HG03558 (cell line): Measurements from ENCODE around the gene TAAR1.
"Not testable (repeated sequence)": the region's sequence is repeated elsewhere in the genome, so short reads cannot be mapped to it uniquely, and the experiment has no call there.

Source experiments
- ATAC-seq: cut with Tn5 transposase; IDR thresholded peaks from one replicate; pipeline ENCODE4 v1.9.1; 2021; ENCODE audit warnings: moderate number of reproducible peaks; ENCODE audit not compliant: unreplicated experiment; ENCODE audit errors: extremely low read depth

Gene TAAR1, protein sequence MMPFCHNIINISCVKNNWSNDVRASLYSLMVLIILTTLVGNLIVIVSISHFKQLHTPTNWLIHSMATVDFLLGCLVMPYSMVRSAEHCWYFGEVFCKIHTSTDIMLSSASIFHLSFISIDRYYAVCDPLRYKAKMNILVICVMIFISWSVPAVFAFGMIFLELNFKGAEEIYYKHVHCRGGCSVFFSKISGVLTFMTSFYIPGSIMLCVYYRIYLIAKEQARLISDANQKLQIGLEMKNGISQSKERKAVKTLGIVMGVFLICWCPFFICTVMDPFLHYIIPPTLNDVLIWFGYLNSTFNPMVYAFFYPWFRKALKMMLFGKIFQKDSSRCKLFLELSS

DNA sequence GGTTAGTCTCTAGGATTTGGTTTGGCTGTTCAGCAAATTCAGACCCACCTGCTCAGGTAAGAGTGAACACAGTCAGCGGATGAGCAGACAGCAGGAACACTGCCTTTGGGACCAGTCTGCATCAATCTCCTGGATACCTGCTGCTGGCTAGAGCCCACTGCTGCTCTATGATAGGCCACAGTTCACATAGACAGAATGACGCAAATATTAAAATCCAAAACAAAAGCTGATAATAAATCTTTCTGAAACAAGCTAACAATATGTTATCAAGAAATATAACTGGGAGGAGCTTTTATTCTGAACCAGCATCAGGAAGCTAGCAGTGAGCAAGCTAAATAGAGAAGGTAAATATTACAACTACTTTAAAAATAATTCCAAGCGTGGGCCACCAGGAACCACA lies at the start of gene TAAR1:
TAAR1 (minus strand) TSS at position 101 of the 400 bp plus-strand sequence. CDS start 13,179 bp downstream, outside the sequence.
- ATAC-seq: no peak

DNA sequence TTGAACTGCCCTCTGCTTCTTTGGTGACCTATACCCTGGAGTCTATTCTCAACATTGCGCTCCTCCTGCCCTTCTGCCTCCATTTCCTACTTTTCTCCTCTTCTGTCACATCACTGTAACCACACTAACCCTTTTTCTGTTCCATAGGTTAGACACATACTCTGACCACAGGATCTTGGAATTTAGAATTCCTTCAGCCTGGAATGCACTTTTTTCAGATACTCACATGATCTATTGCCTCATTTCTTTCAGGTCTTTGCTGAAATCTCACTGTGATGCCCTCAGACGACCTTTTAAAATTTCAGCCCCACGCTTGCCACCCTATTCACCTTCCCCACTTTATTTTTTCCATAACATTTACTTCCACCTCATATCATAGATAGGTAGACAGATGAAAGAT lies 49.8 kb upstream of the TAAR1 start:
- no peak for ATAC-seq

DNA sequence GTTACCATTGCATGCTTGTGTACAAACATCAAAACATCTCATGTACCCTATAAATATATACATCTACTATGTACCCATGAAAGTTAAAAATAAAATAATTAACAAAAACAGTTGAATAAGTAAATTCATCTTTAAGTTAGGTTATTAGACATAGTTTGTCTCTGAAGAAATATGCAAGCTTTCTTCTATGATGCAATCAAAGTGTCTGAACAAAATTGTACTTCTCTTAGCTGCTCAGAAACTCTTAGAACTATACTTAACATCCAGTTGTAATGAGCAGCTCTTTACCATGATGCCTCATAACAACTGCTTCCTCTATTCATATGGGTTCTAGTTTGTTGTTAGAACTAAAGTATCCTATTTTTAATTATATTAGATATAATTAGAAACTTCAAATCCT lies 49.0 kb upstream of the TAAR1 start:
- no peak for ATAC-seq

DNA sequence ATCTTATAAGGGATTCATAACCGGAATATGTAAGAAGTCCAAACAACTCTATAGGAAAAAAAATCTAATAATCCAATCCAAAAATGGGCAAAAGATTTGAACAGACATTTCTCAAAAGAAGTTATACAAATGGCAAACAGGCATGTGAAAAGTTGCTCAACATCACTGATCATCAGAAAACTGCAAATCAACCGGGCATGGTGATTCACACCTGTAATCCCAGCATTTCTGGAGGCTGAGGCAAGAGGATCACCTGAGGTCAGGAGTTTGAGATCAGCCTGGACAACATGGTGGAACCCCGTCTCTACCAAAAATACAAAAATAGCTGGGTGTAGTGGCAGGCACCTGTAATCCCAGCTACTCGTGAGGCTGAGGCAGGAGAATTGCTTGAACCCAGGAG lies 47.8 kb upstream of the TAAR1 start:
- not testable (repeated sequence) for ATAC-seq

DNA sequence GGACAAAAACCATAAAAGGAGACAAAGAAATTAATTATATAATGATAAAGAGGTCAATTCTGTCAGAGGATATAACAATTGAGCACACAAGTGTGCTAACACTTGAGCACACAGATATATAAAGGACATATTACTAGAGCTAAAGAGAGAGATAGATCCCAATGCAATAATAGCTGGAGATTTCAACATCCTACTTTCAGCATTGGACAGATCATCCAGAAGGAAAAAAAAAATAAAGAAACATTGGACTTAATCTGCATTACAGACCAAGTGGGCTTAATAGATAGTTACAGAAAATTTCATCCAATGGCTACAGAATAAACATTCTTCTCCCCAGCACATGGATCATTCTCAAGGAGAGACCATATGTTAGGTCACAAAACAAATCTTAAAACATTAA lies 45.0 kb upstream of the TAAR1 start:
- ATAC-seq: no peak

DNA sequence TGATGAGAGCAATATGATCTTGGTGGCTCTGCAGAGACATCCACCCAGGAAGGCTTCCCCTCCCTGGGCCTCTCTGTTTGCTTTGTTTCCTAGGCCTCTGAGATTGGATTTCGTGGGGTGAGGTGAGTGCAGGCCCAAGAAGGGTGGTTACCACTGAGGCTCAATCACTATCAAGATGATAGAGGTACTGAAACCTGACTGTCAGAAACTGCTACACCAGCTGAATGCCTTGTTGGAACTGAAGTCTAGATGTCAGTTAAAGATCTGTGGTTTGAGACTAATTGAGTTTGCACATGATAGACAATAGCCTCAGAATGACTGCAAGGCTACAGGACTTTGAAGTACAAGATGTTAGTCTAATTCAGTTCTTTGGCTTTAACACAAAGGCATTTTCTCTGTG lies 39.6 kb upstream of the TAAR1 start:
- ATAC-seq: no peak

DNA sequence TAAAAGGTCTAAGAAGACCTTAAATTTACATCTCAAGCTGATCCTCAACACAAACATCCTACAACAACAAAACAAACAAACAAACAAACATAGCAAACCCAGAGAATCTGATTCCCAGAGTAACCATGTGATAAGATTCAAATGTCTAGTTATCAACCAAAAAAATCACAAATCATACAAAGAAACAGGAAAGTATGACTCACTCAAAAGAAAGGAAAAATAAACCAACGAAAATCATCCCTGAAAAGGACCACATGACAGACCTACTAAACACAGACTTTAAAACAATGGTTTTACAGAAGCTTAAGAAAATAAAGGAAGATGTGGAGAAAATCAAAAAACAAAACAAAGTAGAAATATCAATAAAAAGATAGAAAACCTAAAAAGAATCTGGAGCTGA lies 36.8 kb upstream of the TAAR1 start:
- no peak for ATAC-seq

DNA sequence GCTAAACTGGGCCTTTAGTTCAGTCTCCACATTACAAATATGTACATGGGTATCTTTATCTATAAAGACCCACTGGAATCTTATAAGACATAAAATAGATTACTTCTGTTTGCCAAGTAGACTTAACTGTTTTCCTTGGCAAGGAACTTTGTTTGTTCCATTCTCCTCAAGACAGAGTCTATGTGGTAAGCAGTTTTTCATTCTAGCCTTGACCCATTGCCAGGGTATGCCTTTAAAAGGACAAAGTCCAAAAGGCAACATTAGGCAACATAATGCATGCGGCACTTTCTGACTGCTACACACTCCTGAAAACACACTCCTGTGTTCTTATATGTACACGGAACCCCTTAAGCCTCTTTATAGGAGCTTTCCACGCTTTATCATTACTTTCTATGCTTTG lies 34.5 kb upstream of the TAAR1 start:
- no peak for ATAC-seq

DNA sequence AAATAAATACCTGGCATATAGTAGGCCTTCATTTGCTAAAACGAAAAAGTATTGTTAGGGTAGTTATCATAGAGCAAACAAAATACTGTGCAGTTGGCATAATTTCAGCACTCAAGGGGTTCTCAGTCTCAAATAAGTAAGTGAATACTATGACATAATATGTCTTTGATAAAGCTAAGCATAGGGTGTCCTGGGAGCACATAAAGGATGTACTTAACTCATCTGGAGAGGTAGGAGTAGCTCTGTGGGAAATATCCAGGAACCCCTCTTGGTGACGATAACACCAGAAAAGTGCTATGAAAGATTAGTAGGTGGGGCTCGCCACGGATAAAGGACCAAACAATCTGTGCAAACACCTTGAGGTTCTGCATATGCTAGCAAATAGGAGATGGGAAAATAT lies 31.7 kb upstream of the TAAR1 start:
- ATAC-seq: no peak

DNA sequence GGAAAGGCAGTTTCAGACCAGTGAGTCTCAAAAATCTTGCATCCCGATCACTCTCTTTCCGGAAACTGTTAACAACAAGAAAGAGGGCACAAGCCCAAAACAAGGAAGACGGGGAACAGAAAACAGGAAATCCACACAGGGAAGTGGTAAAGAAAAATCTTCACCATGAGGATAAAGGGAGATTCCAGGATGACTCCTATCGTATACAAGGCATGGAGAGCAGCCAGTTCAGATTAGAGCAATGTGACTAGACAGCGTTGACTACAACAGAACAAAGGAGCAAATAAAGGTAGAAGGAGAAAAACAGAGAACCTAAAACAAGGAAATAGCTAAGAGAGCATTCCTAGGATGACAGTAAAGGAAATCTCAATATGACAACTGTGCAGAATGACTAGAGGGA lies 28.3 kb upstream of the TAAR1 start:
- no peak for ATAC-seq

DNA sequence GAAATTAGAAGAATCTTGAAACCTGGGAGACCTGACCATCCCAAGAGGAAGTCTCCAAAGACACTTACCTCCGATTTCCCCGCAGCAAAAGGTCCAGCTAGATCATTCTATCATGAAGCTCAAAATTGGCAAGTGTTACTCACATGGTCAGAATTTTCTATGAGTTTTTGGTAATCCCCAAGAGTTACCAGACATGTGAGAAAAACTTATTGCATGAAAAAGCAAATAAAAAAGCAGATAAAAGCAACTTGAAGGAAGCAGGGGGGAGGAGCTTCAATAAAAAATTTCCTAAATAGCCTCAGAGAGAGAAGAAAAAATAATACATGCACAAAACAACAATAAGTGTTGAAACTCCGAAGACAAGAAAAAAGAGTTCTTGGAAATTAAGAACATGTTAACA lies 27.5 kb upstream of the TAAR1 start:
- no peak for ATAC-seq

DNA sequence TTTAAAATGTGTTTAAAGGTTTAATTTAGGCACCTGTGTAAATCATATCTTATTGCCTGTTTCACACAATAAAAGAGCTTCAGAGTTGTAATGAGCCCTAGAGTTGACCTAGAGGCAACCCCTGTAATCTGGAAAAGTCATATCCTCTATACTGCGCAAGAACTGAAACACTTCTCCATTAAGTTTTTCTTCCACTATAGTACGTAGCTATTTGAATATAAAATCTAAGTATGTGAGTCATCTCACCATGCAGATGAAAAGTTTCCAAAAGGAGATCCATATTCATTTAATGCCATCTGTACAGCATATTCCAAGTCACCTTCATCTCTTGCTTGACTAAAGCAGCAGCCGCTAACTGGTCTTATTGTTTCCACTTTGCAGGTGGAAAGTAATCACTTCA lies 26.0 kb upstream of the TAAR1 start:
- ATAC-seq: no peak

DNA sequence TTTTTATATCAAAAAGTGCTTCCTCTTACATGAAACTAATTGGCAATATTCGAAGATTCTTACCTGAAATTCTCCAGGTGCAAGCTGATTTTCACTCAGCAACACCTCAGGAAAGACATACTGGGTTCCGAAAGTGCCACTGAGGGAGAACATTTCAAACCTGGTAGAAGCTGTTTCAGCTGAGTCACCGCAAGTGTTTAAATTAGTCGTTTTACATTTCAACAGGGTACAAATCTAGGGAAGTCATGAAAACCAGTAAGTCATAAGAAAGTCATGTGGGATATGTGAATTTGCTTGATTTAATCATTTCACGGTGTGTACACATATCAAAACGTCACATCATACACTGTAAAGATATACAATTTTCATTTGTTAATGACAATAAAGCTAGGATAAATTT lies 25.3 kb upstream of the TAAR1 start:
- no peak for ATAC-seq

DNA sequence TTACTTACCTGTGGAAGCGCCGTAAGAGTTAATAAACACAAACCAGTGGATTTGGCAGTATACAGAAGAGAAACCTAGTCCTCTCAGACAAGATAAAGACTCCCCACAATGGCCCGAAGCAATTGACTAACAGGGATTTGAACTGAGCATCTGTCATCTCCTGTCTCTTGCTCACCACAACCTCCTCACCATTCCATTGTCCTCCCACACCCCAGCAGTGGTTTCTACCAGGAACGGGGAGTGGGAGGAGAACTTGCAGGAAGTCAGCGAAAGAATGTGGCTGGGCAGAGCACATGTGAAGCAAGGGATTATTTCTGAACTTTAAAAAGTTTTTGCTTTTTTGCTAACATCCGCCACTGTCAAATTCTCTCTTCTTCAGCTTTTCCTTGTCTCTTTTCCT lies 24.6 kb upstream of the TAAR1 start:
- ATAC-seq: no peak

DNA sequence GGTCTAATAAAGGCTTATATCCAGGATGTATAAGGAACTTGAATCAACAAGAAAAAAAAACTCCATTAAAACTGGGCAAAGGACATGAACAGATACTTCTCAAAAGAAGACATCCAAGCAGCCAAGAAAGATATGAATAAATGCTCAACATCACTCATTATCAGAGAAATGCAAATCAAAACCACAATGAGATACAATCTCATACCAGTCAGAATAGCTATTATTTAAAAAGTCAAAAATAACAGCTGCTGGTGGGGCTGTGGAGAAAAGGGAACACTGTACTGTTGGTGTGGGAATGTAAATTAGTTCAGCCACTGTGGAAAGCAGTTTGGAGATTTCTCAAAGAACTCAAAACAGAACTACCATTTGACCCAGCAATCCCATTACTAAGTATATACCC lies 20.1 kb upstream of the TAAR1 start:
- ATAC-seq: not testable (repeated sequence)

DNA sequence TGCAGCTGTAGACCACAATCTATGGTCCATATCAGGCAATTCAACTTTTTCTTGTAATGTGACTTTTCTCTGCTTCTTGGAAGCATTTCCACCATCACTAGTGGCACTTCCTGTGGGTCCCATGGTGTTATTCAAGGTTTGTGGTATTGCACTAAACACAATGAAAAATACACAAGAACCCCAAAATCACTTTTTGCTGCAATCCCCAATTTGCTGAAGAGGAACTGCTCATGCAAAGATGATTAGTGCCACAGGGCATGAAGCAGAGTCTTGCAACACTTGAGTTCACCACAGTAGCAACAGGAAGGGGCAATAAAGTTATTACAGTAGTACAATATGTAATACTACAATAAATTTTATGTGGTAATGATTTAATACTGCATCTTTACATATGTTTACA lies 16.8 kb upstream of the TAAR1 start:
- no peak for ATAC-seq

DNA sequence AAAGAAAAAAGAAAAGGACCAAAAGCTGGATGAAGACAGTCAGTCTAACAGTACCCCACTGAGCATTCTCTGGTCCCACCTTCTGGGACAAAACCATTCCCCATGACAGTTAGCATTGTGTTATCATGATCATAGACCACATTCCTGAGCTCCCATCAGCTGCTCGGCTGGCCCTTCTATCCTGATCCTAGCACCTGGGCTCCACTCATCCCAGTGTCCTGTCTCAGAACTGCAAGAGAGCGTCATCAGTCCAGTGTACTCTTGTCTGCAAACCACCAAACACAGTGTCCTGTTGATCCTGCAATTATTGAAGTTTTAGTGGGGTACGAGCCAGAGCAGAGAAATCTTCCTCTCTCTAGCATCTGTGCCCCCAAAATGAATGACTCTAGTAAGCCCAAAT lies 16.0 kb upstream of the TAAR1 start:
- no peak for ATAC-seq

DNA sequence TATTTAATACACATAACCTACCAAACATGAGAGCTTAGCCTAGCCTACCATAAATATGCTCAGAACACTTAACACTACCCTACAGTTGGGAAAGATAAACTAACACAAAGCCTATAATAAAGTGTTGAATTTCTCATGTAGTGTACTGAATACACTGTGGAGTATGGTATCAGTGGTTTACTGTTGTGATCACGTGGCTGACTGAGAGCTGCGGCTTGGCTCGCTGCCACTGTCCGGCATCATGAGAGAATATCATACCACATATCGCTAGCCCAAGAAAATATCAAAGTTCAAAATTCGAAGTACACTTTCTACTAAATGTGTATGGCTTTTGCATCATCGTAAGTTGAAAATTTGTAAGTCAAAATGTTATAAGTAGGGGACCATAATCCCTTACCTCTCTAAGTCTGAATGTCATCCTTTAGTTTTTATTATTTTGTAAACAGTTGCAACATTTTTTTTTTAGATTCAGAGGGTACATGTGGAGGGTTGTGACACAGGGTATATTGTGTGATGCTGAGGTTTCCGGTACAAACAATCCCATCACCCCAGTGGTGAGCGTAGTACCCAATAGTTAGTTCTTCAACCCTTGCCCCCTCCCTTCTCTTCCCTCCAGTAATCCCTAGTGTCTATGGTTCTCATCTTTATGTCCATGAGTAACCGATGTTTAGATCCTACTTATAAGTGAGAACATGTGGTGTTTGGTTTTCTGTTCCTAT lies 14.6 kb upstream of the TAAR1 start:
- no peak for ATAC-seq

DNA sequence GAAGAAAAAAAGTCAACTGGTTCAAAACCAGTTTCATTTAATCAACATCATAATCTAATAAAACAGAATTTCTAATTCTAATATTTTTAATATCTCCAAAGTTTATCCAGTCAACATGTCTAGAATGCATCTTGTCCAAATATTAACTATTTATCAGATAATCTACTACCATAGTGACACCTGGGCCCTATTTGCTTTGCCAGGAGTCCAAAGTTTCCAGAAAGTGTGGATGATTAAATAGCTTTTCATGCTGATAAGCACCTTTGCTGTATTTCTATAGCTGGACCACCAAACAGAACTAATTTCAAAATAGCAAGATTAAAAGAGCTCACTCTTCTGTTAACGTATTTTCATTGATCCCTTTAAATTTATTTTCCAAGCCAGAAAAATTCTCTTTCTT lies 12.3 kb upstream of the TAAR1 start:
- ATAC-seq: no peak

DNA sequence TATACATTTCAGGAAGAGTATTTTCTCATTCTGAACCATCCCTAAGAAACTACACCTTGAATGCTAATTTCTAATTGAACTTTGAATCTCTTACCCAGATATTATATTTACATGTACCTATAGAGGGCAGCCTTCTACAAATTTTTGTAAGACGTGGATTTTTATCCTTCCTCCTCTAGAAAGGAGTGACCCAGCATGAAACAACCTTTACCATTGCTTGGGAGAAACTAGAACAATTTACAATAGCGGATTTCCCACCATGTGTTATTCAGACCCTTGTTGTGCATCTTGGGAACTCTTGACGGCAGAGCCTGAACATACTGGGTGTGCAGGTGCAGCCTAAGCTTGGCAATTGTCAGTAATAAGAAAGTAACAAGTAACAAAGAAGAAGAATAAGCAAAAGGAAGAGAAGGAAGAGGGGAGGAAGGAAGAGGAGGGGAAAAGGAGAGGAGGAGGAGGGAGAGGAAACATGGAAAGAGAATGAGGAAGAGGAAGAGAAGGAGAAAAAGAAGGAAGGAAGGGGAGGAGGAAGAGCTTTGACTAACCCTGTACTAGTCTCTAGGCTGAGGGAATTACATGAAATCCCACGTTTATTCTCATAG lies 10.8 kb upstream of the TAAR1 start:
- ATAC-seq: no peak

DNA sequence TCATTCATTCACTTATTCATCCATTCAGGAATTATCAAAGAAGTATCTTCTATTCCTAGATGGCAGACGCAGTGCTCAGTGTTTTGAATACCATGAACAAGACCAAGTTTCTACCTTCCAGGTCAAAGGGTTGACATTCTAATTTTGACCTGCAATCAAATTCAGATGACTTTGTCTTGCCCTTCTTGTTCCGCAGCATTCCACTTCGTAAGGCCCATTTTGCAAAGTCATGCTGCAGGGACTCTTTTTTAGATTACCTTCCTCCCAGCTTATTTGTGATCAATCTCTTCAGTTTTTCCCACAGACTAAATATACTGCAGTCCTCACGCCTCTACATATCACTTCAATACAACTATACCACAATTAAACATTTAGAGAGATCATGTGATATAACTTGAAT lies 7.1 kb upstream of the TAAR1 start:
- no peak for ATAC-seq
